A673 (cell line): ENCODE data around the gene GINS1. TPM values are rescaled to one million over a fixed set of nuclear protein-coding genes. Genes with fewer than 3 reads are reported as not detected.

ENCODE experiments used
- BruUV-seq: library from RNA; stranded (reverse); fragments of 400-500 nt; replicated peaks from 2 replicates; lab custom pipeline; 2021; lab: Mats Ljungman, UMichigan
- CTCF ChIA-PET: fragments of 300-600 bp; sonication (Branson Sonifier 250); formaldehyde crosslinking; loops from one replicate; lab custom pipeline; 2022; ENCODE audit warnings: antibody characterized with exemption; lab: Charles Lee
- POLR2A ChIA-PET: fragments of 300-600 bp; sonication (Branson Sonifier 250); formaldehyde crosslinking; loops from one replicate; lab custom pipeline; 2022; ENCODE audit warnings: antibody characterized with exemption; ENCODE audit not compliant: low non-redundant PET; lab: Charles Lee
- DNase-seq: peaks from one replicate; pipeline ENCODE4 v3.0.0-alpha.2; 2015; ENCODE audit warnings: low spot score
- H3K27ac ChIP-seq: fragments of 200-600 bp; sonication (generic); 2 replicates; pipeline ENCODE4 v1.5.1; 2016; ENCODE audit warnings: mixed run types, low read depth, mild to moderate bottlenecking, mixed read lengths, antibody characterized with exemption, low read length; ENCODE audit not compliant: poor library complexity, severe bottlenecking
- H3K27me3 ChIP-seq: fragments of 200-600 bp; sonication (generic); replicated peaks from 2 replicates; pipeline ENCODE4 v1.6.1; 2017; ENCODE audit warnings: mixed run types, low read depth, mild to moderate bottlenecking, mixed read lengths, antibody characterized with exemption, low read length; ENCODE audit not compliant: insufficient read depth, poor library complexity
- H3K36me3 ChIP-seq: fragments of 200-600 bp; sonication (generic); 2 replicates; pipeline ENCODE4 v1.6.1; 2016; ENCODE audit warnings: mixed run types, mild to moderate bottlenecking, mixed read lengths, antibody characterized with exemption, low read length; ENCODE audit not compliant: insufficient read depth, poor library complexity, severe bottlenecking
- H3K4me1 ChIP-seq: fragments of 200-600 bp; sonication (generic); 2 replicates; pipeline ENCODE4 v1.6.1; 2017; ENCODE audit warnings: mixed run types, mild to moderate bottlenecking, mixed read lengths, antibody characterized with exemption, low read length; ENCODE audit not compliant: insufficient read depth, poor library complexity, severe bottlenecking
- H3K4me3 ChIP-seq: fragments of 200-600 bp; sonication (generic); 2 replicates; pipeline ENCODE4 v1.5.1; 2016; ENCODE audit warnings: low read depth, mixed run types, mild to moderate bottlenecking, mixed read lengths, low read length; ENCODE audit not compliant: poor library complexity, severe bottlenecking
- H3K9me3 ChIP-seq: fragments of 200-600 bp; sonication (generic); 2 replicates; pipeline ENCODE4 v1.6.1; 2016; ENCODE audit warnings: mixed run types, low read depth, mild to moderate bottlenecking, mixed read lengths, antibody characterized with exemption, low read length; ENCODE audit not compliant: poor library complexity, severe bottlenecking
- EZH2 ChIP-seq: fragments of 200-600 bp; sonication (generic); IDR thresholded peaks from 2 replicates; pipeline ENCODE4 v1.6.1; 2017; ENCODE audit warnings: borderline replicate concordance, low read depth, mild to moderate bottlenecking, mixed read lengths, antibody characterized with exemption, low read length; ENCODE audit not compliant: poor library complexity, severe bottlenecking
- intact Hi-C: fragments of 100-400 bp; cut with micrococcal nuclease; formaldehyde crosslinking; loops from one replicate; pipeline ENCODE4 v1.10.0; 2022; ENCODE audit not compliant: unreplicated experiment
- total RNA-seq: library from RNA; stranded (reverse); gene quantifications from 2 replicates; pipeline ENCODE4 v1.2.3, GENCODE V29; 2021
- TF ChIP-seq, protein P1 (sequence below): fragments of 300-800, 200-600 bp; sonication (generic); conservative IDR thresholded peaks from 2 replicates; pipeline ENCODE4 v1.5.1; 2017; ENCODE audit warnings: low read depth, mild to moderate bottlenecking, antibody characterized with exemption, low read length, moderate library complexity, mixed read lengths

The GINS1 gene
- total RNA-seq, 1 experiment from 2014 or later: 62.6 TPM

DNA sequence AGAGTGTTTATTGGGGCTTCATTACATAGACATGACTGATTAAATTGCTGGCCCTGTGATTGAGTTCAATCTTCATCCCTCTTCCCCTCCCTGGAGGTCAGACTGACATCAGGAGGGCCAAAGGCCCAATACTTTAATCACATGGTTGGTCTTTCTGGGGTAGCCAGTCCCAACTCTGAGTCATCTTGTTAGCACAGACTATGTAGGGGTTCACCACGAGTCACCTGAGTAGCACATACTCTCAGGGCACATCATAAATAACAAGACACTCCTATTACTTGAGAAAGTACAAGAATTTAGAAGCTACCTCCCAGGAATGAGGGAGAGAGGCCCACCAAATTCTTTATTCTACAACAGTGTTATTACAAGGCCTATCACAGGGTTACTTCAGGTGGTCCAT, 11.3 kb downstream of the GINS1 start:
- H3K4me3 ChIP-seq: no peak overlapping the region
- ChIA-PET CTCF (no interaction called here), POLR2A (no interaction called here)
- no peaks in the 10 kb centered on the region for H3K9me3 ChIP-seq
- H3K27me3 ChIP-seq: no peaks in the 10 kb centered on the region
- H3K36me3 ChIP-seq: peaks cover 58% of the 10 kb centered on the region
- H3K27ac ChIP-seq: no peak overlapping the region
- TF ChIP-seq, protein P1, sequence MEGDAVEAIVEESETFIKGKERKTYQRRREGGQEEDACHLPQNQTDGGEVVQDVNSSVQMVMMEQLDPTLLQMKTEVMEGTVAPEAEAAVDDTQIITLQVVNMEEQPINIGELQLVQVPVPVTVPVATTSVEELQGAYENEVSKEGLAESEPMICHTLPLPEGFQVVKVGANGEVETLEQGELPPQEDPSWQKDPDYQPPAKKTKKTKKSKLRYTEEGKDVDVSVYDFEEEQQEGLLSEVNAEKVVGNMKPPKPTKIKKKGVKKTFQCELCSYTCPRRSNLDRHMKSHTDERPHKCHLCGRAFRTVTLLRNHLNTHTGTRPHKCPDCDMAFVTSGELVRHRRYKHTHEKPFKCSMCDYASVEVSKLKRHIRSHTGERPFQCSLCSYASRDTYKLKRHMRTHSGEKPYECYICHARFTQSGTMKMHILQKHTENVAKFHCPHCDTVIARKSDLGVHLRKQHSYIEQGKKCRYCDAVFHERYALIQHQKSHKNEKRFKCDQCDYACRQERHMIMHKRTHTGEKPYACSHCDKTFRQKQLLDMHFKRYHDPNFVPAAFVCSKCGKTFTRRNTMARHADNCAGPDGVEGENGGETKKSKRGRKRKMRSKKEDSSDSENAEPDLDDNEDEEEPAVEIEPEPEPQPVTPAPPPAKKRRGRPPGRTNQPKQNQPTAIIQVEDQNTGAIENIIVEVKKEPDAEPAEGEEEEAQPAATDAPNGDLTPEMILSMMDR: no peak
- TF ChIP-seq EZH2: no peak
- no TSS peak for BruUV-seq
- no peaks in the 10 kb centered on the region for H3K4me1 ChIP-seq
- no peak for DNase-seq
- intact Hi-C loops: no loop called here

DNA sequence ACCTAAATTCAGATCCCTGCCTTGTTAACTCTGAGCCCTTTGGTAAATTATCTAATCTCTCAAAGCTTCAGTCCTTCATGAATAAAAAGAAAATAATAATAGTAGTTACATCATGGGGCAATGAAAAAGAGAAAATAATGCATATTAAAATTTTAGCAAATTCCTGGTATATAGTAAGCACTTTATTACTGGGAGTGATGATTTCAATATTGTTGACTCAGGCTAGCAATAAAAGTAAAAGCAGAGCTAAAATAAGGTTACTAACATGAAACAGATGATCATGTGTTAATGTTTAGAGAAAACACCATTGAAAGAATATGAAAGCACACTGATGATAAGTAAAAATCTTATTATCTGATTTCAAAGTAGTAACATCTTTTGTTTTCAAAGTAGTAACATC, 13.6 kb downstream of the GINS1 start:
- no peak overlapping the region for H3K4me3 ChIP-seq
- no peak for DNase-seq
- intact Hi-C loops: no loop called here
- no peaks in the 10 kb centered on the region for H3K4me1 ChIP-seq
- no peak for TF ChIP-seq EZH2
- TF ChIP-seq, protein P1: no peak
- peaks cover 68% of the 10 kb centered on the region for H3K36me3 ChIP-seq
- H3K27me3 ChIP-seq: no peaks in the 10 kb centered on the region
- BruUV-seq: no TSS peak
- no peaks in the 10 kb centered on the region for H3K9me3 ChIP-seq
- CTCF ChIA-PET: no interaction called here
- H3K27ac ChIP-seq: no peak overlapping the region
- POLR2A ChIA-PET: no interaction called here

DNA sequence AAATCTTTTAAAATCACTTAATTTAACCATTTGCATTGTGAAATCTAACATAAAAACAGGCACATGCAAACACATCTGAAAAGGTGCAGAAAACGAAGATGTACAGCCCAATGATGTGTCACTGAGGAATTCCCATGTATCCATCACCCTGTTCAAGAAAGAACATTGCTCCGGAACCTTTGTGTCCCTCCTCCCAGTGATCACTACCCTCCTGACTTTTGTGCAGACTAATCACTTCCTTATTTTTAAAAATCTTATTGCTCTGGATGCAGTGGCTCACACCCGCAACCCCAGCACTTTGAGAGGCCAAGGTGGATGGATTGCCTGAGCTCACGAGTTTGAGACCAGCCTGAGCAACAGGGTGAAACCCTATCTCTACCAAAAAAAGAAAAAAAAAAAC, 14.6 kb downstream of the GINS1 start:
- no peak for DNase-seq
- no peaks in the 10 kb centered on the region for H3K9me3 ChIP-seq
- H3K27me3 ChIP-seq: no peaks in the 10 kb centered on the region
- peaks cover 70% of the 10 kb centered on the region for H3K36me3 ChIP-seq
- no peak overlapping the region for H3K27ac ChIP-seq
- intact Hi-C loops: no loop called here
- TF ChIP-seq EZH2: no peak
- TF ChIP-seq, protein P1: no peak
- H3K4me1 ChIP-seq: no peaks in the 10 kb centered on the region
- POLR2A ChIA-PET: no interaction called here
- H3K4me3 ChIP-seq: no peak overlapping the region
- no TSS peak for BruUV-seq
- CTCF ChIA-PET: no interaction called here
